HG03139 (cell line): ENCODE results near the gene HLA-DQB1.

Source experiments
- ATAC-seq: cut with Tn5 transposase; IDR thresholded peaks from one replicate; pipeline ENCODE4 v1.9.1; 2021; ENCODE audit not compliant: unreplicated experiment

The HLA-DQB1 gene

DNA sequence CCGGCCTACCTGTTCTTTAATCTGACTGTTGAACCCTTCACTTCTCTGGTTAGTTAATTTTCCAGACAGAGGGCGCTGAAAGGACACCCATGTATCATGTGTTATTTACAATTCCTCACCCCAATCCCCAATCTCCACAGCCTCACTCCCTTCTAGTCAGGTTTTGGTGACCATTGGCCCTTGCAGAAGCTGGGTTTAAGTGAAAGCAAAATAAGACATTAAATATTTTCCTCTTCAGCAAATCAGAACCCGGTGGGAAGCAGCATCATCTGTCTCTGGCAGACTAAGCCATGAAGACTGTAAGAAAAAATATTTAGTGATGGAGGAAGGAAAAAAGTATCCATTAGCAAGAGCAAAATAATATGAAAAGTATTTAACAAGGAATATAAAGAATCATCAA lies 38.6 kb downstream of the HLA-DQB1 start:
- no peak for ATAC-seq

DNA sequence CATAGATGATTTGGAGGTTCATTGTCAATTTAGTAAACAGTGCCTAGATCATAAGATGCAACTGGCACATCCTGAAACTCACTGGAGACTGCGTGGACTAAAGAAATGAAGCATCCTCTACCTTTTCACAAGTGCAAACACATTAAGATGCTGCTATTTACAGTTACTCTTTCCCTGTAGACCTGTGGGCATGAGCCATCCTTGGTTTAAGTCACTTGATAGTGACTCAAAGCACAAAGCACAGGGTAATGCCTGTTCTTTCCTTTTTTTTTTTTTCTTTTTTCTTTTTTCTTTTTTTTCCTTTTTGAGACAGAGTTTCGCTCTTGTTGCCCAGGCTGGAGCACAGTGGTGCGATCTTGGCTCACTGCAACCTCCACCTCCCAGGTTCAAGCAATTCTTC lies 39.2 kb downstream of the HLA-DQB1 start:
- ATAC-seq, result no peak

DNA sequence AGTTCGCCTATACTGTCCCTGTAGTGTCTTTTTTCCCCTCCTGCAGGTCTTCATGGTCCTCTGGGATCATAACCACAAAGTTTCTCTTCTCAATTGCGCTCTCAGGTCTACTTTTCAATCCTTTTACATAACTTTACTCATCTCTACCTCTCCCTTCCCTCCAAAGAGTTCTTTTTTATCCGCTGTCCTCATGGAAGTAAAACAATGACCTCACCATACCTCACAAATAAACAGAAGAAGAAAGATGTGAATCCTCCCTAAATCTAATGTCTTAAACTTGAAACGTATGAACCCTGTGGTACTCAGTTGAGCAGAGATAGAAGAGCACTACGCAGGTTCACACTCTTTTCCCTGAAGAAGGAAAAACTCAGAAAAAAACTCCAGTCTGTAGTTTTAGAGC lies 41.3 kb downstream of the HLA-DQB1 start:
- ATAC-seq, result no peak

DNA sequence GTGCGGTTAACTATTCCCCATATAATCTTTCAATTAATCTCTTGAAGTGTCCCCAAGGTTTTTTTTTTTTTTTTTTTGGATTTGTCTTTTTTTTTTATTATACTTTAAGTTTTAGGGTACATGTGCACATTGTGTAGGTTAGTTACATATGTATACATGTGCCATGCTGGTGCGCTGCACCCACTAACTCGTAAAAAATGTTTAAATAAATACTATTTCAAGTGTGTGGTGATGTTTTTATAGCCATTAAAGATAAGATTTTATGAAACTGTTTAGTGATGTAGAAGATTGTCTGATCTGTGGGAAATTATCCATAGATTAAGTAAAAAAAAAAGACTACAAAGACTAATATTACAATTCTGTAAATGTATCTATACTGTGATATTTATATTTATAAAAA lies 41.9 kb downstream of the HLA-DQB1 start:
- ATAC-seq, result no peak

DNA sequence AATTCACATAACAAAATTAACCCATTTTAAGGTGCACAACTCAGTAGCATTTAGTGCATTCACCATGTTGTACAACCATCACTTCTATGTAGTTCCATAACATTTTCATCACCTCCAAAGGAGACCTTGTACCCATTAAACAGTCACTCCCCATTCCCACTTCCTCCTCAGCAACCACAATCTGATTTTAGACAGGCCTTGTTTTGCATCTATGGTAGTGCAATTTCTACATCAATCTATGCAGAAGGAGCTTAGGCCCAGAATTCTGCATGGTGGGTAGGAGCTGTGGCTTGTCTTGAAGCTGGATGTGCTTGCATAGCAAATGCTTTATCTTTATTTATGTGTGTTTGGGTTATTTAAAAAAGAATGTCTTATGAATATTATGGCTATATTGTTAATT lies 42.8 kb downstream of the HLA-DQB1 start:
- ATAC-seq, result no peak

DNA sequence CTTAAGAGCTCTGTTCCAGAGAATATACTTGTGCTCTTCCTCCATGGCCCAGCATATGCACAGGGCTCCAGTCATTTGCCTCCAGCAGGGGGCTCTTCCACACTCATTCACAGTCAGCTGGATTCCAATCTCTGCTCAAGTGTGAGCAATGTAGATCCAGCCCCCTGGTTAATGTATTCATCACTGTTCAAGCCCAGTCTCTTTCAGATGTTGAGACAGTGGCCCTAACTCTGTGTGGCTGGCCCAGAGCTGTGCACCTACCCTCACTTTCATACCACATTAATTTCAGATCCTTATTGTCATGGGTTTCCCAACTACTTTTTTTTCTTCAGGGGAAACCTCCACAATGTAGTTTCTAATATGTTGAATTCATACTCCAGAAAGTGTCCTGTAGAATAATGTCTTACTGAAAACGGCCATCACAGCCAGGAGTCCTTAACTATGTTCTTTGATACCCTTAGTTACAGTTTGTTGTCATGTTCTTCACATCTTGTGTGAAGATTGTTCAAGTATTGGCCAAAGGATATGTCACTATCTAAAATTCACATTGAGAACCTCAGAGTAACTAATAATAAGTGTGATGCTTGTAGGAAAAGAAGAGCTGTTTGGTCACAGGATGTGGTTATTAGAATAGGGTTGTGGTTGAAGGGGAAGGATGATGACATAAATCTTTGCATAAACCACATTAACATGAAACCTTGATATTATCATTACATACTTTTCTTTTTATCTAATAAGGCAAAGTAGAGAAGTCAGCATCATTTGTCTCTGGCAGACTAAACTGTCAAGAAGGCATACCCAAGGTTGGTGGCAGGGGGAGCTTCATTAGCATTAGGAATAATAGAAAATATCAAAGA lies 43.7 kb downstream of the HLA-DQB1 start:
- ATAC-seq, result peak; percentile 74

DNA sequence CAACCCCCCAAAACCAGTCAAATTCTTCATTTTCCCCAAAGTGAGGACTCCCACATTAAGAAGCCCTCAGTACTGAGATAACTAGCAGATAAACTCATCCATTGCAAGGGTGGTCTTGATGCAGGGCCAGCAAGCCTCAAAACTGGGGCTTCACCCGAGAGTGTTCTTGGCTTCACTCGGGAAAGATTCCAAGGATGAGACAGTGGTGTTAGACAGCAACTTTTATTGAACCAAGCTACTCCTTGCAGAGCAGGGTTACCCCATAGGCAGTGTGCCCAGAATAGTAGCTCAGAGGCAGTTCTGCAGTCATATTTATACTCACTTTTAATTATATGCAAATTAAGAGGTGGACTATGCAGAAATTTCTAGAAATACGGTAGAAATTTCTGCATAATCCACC lies 45.1 kb downstream of the HLA-DQB1 start:
- ATAC-seq, result no peak

DNA sequence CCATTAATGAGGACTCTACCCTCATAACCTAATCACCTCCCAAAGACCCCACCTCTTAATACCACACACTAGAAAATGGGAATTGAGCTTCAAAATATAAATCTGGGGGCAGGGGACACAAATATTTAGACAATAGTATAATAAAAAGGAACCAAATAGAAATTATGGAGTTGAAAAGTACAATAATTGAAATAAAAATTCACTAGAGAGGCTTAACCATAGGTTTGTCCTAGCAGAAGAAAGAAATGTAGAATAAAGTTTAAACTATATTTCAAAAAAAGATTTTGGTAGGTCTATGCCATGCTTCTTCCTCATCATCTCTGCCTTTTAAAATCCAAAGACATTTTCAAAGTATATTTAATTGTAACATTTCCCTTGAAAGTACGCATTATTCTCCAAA lies 48.7 kb downstream of the HLA-DQB1 start:
- no peak for ATAC-seq

DNA sequence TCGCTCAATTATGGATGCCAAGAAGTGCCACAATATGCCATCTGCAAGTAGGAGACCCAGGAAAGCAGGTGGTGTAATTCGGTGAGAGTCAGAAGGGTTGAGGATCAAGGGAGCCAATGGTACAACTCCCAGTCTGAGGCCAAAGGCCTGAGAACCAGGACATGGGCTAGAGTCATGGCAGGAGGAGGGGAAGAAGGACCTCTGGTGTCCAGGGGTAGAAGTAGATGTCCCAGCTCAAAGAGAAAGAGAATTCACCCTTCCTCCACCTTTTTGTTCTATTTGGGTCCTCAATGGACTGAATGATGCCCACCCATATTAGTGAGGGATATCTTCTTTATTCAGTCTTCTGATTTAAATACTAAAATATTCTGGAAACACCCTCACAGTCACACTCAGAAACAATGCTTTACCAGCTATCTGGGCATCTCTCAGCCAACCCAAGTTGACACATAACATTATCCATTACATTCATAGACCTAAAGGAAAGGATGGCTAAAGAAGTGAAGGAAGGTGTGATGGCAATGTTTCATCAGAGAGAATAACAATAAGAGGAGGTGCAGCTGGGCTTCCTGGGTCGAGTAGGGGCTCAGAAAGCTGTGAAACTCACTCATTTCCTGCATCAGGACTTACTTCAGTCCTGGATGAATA lies 50.4 kb downstream of the HLA-DQB1 start:
- ATAC-seq, result no peak

DNA sequence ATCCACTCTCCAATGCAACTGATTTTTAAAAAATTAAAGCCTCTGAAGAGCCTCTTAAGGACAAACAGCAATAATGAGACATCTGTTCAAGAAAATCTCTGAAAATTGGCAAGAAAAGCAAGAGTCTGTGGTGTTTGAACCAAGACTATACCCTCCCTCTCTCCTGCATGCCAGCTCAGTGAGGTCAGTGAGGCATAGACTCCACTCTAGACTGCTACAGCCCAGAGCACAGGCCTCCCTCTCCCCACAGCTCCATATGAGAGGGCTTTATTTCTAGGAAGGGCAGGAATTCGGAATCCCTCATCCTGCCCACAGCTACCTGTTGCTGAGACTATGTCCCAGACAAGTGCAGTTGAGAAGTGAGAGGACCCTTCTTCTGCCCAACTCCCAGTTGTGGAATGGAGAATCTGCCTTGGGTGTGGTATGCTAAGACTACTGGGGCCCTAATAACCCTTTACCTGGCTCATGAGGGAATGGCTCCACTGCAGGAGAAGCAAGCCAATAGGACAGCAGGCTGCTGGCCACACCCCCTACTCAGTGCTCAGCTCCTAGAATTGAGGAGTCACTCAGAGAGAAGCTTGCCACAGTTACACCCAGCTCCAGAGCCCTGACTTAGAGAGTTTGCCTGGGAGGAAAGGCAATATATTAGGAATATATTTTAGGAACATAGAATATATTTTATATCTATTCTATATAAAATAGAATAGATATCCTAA lies 51.9 kb downstream of the HLA-DQB1 start:
- ATAC-seq, result no peak

DNA sequence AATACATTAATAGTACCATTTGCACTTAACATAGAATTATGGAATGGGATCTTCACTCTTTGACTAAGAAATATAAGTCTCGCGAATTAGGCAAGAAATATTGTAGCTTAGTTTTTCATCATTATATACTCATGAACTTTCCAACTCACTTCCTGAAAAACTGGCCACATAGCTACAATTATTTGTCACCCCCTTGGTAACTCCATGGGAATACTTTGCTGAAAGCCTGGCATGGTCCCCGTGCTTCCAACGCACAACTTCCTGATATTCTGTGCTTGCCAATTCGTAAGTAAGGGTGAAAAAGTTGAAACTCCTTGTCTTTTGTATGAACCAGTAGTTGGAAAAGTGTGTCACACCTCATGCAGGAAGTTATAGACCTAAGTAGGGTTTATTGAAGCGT lies 53.0 kb downstream of the HLA-DQB1 start:
- ATAC-seq, result no peak

DNA sequence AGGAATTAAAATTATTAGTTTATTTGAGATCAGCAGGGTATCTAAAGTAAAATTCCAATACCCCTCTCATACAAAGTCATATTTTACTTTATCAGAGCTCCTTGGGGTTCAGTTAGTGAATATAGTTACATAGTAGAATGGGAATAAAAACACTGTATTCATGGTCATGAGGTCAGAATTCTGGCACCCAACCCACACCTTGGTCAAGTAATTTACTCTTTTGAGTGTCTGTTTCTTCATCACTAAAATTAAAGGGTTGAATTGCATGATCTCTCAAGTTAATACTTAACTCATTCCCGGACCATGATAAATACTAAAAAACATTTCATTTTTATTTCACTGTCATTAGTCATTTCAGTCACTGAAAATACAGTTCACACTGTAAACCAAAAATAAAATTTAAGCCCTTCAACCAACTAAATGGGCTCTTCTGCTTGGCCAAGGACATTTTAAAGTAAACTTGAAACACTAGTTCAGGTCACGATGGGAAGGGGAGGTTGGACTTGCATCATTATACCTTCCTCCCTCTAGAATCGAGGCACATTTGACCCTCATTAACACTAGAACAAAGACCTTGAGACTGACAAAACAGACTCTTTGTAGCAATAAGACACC lies 55.7 kb downstream of the HLA-DQB1 start:
- no peak for ATAC-seq

DNA sequence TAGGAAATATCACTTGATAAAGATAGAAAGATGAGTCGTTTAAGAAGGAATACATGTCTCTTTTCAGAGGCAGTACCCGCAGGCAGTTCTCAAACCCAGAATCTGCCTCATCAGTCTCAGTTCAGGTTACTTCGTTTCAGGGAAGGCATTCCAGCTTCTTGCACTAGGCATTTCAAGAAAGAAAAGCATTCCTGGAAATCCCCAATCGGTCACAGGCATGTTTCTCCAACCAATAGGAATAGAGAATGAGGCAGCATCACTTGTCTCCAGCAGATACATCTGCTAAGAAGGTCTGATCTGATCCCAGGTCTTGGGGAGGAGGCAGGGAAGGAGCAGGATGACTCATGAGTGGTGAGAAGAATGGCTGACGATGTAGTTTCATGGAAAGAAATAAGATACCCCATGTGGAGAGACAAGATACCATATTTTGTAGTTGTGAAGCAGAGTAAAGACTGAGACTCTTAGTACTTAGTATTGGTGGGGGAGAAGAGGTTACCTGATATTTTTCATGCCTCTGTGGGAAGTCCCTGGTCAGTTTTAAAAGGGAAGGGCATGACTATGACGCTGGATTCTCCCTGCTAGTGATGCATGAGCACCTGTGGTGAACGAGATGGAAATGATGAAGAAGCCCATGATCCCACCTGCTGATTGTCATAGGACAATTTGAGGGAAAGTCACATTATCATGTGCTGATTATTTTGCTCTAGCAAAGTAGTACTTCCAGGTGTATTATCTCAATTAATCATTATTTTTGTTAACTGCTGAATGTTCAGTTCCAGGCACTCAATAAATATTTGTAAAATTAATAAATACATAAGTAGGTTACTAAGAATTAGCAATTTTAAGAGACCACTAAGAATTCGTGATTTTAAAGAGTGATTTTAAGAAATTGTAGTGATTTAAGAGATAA lies 56.5 kb downstream of the HLA-DQB1 start:
- peak; percentile 79 for ATAC-seq
